ENCODE measurements around the gene GPHN. TPM values are rescaled to one million over a fixed set of nuclear protein-coding genes. Genes with fewer than 3 reads are reported as not detected.
"Not testable (repeated sequence)": the region's sequence is repeated elsewhere in the genome, so short reads cannot be mapped to it uniquely, and the experiment has no call there.

GPHN gene
- total RNA-seq, 2 donors from 2014 or later = 13.5 to 18.7 TPM

DNA sequence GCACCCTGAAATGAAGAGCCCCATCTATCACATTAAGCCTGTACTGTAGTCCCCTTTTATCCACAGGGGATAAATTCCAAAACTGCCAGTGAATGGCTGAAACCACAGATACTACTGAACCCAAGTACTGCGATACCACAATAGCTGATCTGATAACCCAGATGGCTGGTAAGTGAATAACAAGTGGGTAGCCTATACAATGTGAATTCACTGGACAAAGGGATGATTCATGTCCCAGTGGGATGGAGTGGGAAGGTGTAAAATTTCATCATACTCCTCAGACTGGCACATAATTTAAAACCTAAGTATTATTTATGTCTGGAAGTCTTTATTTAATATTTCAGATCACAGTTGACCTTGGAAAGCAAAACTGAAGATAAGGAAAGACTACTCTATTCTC lies 201.3 kb downstream of the GPHN start:
- 82% methylated on average over 1 of the region's 1 CpG for WGBS
- H3K27ac ChIP-seq = no peak overlapping the region
- H3K4me3 ChIP-seq = no peak overlapping the region
- H3K4me1 ChIP-seq (replicated peaks) = no peaks in the 10 kb centered on the region
- DNase-seq (ENCODE audit: low spot score) = no peak
- intact Hi-C loops (cut with DNase I) = no loop called here
- H3K36me3 ChIP-seq = no peaks in the 10 kb centered on the region
- H3K9me3 ChIP-seq = no peaks in the 10 kb centered on the region
- no peak for TF ChIP-seq POLR2A (IDR thresholded peaks at IDR 0.05)
- TF ChIP-seq POLR2AphosphoS5 (IDR thresholded peaks at IDR 0.05) = no peak
- TF ChIP-seq, protein P1, sequence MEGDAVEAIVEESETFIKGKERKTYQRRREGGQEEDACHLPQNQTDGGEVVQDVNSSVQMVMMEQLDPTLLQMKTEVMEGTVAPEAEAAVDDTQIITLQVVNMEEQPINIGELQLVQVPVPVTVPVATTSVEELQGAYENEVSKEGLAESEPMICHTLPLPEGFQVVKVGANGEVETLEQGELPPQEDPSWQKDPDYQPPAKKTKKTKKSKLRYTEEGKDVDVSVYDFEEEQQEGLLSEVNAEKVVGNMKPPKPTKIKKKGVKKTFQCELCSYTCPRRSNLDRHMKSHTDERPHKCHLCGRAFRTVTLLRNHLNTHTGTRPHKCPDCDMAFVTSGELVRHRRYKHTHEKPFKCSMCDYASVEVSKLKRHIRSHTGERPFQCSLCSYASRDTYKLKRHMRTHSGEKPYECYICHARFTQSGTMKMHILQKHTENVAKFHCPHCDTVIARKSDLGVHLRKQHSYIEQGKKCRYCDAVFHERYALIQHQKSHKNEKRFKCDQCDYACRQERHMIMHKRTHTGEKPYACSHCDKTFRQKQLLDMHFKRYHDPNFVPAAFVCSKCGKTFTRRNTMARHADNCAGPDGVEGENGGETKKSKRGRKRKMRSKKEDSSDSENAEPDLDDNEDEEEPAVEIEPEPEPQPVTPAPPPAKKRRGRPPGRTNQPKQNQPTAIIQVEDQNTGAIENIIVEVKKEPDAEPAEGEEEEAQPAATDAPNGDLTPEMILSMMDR (IDR thresholded peaks at IDR 0.05) = no peak
- no peaks in the 10 kb centered on the region for H3K27me3 ChIP-seq (replicated peaks; ENCODE audit: insufficient read depth)

DNA sequence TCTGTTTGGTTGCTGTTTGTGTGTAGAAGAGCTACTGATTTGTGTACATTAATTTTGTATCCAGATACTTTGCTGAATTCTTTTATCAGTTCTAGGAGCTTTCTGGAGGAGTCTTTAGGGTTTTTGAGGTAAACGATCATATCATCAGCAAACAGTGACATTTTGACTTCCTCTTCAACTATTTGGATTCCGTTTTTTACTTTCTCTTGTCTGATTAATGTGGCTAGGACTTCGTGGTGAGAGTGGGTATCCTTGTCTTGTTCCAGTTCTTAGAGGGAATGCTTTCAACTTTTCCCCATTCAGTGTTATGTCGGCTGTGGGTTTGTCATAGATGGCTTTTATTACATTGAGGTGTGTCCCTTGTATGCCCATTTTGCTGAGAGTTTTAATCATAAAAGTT lies 206.3 kb downstream of the GPHN start:
- H3K36me3 ChIP-seq; H3K27ac ChIP-seq; H3K4me3 ChIP-seq; DNase-seq (ENCODE audit: low spot score); intact Hi-C loops (cut with DNase I); H3K4me1 ChIP-seq (replicated peaks); H3K27me3 ChIP-seq (replicated peaks; ENCODE audit: insufficient read depth); H3K9me3 ChIP-seq: not testable (repeated sequence)
- WGBS = 84% methylated on average over 4 of the region's 4 CpGs

DNA sequence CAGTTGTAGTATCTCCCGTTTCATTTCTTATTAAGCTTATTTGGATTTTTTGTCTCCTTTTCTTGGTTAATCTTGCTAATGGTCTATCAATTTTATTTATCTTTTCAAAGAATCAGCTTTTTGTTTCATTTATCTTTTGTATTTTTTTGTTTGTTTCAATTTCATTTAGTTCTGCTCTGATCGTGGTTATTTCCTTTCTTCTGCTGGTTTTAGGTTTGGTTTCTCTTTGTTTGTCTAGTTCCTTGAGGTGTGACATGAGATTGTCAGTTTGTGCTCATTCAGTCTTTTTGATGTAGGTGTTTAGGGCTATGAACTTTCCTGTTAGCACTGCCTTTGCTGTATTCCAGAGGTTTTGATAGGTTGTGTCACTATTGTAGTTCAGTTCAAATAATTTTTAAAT lies 207.4 kb downstream of the GPHN start:
- DNase-seq (ENCODE audit: low spot score); H3K27ac ChIP-seq; intact Hi-C loops (cut with DNase I); H3K27me3 ChIP-seq (replicated peaks; ENCODE audit: insufficient read depth); H3K4me1 ChIP-seq (replicated peaks); H3K4me3 ChIP-seq; H3K36me3 ChIP-seq; H3K9me3 ChIP-seq: not testable (repeated sequence)
- 65% methylated on average over 2 of the region's 2 CpGs for WGBS

DNA sequence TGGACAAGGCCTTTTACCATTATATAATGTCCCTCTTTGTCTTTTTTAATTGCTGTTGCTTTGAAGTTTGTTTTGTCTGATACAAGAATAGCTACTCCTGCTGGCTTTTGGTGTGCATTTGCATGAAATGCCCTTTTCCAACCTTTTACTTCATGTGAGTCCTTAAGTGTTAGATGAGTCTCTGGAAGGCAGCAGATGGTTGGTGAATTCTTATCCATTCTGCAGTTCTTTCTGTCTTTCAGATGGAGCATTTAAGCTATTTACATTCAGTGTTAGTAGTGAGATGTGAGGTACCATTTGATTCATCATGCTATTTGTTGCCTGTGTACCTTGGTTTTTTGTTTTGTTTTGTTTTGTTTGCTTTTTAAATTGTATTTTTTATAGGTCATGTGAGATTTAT lies 208.3 kb downstream of the GPHN start:
- TF ChIP-seq, protein P1 (IDR thresholded peaks at IDR 0.05) = no peak
- no peak for TF ChIP-seq POLR2A (IDR thresholded peaks at IDR 0.05)
- TF ChIP-seq POLR2AphosphoS5 (IDR thresholded peaks at IDR 0.05) = no peak
- no peaks in the 10 kb centered on the region for H3K4me1 ChIP-seq (replicated peaks)
- DNase-seq (ENCODE audit: low spot score) = no peak

DNA sequence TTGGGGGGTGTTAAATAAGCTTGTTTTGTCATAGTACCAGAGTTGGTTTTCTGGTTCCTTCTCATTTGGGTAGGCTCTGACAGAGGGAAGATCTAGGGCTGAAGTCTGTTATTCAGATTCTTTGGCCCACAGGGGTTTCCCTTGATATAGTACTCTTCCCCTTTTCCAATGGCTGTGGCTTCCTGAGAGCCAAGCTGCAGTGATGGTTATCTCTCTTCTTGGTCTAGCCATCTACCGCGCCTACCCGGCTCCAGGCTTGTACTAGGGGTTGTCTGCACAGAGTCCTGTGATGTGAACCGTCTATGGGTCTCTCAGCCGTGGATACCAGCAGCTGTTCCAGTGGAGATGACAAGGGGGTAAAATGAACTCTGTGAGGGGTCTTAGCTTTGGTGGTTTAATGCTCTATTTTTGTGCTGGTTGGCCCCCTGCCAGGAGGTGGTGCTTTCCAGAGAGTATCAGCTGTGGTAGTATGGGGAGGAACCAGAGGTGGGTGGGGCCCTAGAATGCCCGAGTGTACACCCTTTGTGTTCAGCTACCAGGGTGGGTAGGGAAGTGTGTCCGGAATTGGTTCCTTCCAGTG lies 209.7 kb downstream of the GPHN start:
- DNase-seq (ENCODE audit: low spot score) = no peak
- no peak overlapping the region for H3K27ac ChIP-seq
- H3K27me3 ChIP-seq (replicated peaks; ENCODE audit: insufficient read depth) = no peaks in the 10 kb centered on the region
- H3K9me3 ChIP-seq = no peaks in the 10 kb centered on the region
- H3K36me3 ChIP-seq = no peaks in the 10 kb centered on the region
- H3K4me1 ChIP-seq (replicated peaks) = no peaks in the 10 kb centered on the region
- 98% methylated on average over 7 of the region's 7 CpGs for WGBS
- H3K4me3 ChIP-seq = no peak overlapping the region
- intact Hi-C loops (cut with DNase I) = no loop called here
- TF ChIP-seq POLR2A (IDR thresholded peaks at IDR 0.05) (no peak), POLR2AphosphoS5 (IDR thresholded peaks at IDR 0.05) (no peak)
- TF ChIP-seq, protein P1 (IDR thresholded peaks at IDR 0.05) = no peak

More for the DNA sequence above, 208.3 kb downstream of the GPHN start:
- no peaks in the 10 kb centered on the region for H3K36me3 ChIP-seq
- intact Hi-C loops (cut with DNase I) = no loop called here
- no peaks in the 10 kb centered on the region for H3K9me3 ChIP-seq
- no peaks in the 10 kb centered on the region for H3K27me3 ChIP-seq (replicated peaks; ENCODE audit: insufficient read depth)
- no peak overlapping the region for H3K27ac ChIP-seq
- H3K4me3 ChIP-seq = no peak overlapping the region

DNA sequence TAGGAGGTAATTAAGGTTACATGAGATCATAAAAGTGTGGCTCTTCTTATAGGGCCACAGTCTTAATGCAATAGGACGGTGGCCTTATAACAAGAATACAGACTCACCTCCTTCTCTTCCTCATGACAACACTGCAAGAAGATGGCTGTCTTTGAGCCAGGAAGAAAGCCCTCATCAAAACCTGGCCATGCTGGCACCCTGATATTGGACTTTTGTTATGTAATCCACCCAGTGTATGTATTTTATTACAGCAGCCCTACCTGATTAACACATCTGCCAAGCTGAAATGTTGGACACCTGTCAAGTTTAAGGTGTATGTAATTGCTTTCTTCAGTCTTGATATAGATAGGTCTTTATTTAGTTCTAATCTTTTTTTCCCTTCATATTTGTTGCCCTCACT lies 217.0 kb downstream of the GPHN start:
- TF ChIP-seq, protein P1 (IDR thresholded peaks at IDR 0.05) = no peak
- TF ChIP-seq POLR2A (IDR thresholded peaks at IDR 0.05) = no peak
- no peak for TF ChIP-seq POLR2AphosphoS5 (IDR thresholded peaks at IDR 0.05)
- intact Hi-C loops (cut with DNase I) = no loop called here
- Histone ChIP-seq H3K27ac (no peak overlapping the region), H3K4me1 (replicated peaks) (no peaks in the 10 kb centered on the region), H3K9me3 (no peaks in the 10 kb centered on the region), H3K36me3 (no peaks in the 10 kb centered on the region), H3K4me3 (no peak overlapping the region), H3K27me3 (replicated peaks; ENCODE audit: insufficient read depth) (no peaks in the 10 kb centered on the region)
- DNase-seq (ENCODE audit: low spot score) = no peak
- WGBS = 93% methylated on average over 1 of the region's 1 CpG

DNA sequence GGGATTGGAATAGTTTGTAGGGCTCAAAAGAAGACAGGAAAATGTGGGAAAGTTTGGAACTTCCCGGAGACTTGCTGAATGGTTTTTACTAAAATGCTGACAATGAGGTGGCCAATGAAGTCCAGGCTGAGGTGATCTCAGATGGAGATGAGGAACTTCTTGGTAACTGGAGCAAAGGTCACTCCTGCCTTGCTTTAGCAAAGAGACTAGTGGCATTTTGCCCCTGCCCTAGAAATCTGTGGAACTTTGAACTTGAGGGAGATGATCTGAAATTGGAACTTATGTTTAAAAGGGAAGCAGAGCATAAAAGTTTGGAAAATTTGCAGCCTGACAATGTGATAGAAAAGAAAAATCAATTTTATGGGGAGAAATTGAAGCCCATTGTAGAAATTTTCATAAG lies 223.4 kb downstream of the GPHN start:
- 96% methylated on average over 1 of the region's 1 CpG for WGBS
- DNase-seq (ENCODE audit: low spot score); H3K4me3 ChIP-seq; H3K27me3 ChIP-seq (replicated peaks; ENCODE audit: insufficient read depth); H3K4me1 ChIP-seq (replicated peaks); H3K27ac ChIP-seq; H3K9me3 ChIP-seq; intact Hi-C loops (cut with DNase I); H3K36me3 ChIP-seq: not testable (repeated sequence)

Data from prostate gland (tissue), 2 donors.